ENCODE data around the gene TECR. TPM values are rescaled to one million over a fixed set of nuclear protein-coding genes. Genes with fewer than 3 reads are reported as not detected.

TECR gene
- total and polyA plus RNA-seq, 2 donors (not counting 3 experiments of a cell fraction or from before 2014, with no cell fraction given) = 109 to 193 TPM

- no peak for FAIRE-seq
These were observed 16.9 kb upstream of the TECR start for GRCh38 chr19:14512406-14512961.

More at GRCh38 chr19:14512406-14512961, 16.9 kb upstream of the TECR start:
- BruUV-seq (replicated peaks) = no TSS peak
- Histone ChIP-seq H3K9me3 (replicated peaks; ENCODE audit: control insufficient read depth, insufficient read depth, low read length) (no peaks in the 10 kb centered on the region), H3K9ac (replicated peaks; ENCODE audit: extremely low read depth, insufficient read depth, low read length) (no peak overlapping the region), H3K4me2 (ENCODE audit: insufficient read depth, low read length) (no peak overlapping the region), H2AFZ (ENCODE audit: low read depth, low read length) (no peak overlapping the region), H3K27ac (ENCODE audit: insufficient read depth, low read depth, low read length) (no peak overlapping the region), H3K79me2 (ENCODE audit: control insufficient read depth, insufficient read depth, low read length) (peaks cover 28% of the 10 kb centered on the region), H3K9me1 (replicated peaks; ENCODE audit: control insufficient read depth, extremely low read depth, insufficient read depth, low read length) (no peaks in the 10 kb centered on the region), H4K20me1 (replicated peaks; ENCODE audit: control insufficient read depth, extremely low read depth, insufficient read depth, low read length) (no peaks in the 10 kb centered on the region), H3K36me3 (ENCODE audit: control insufficient read depth in 2 of 2, extremely low read depth in 1 of 2, insufficient read depth in 2 of 2, low read length in 2 of 2) (peaks cover 12 to 13% of the 10 kb centered on the region in 2 experiments), H3K4me3 (replicated peaks in 1 of 3; ENCODE audit: insufficient read depth in 1 of 3, low read depth in 1 of 3, low read length in 3 of 3) (no peak overlapping the region), H3K27me3 (ENCODE audit: control insufficient read depth in 2 of 2, insufficient read depth in 2 of 2, low read length in 2 of 2) (no peaks in the 10 kb centered on the region), H3K4me1 (ENCODE audit: control insufficient read depth, extremely low read depth, insufficient read depth, low read length) (peaks cover 22% of the 10 kb centered on the region)
- ChIA-PET CTCF (no interaction called here), POLR2A (no interaction called here)
- intact Hi-C loops (cut with micrococcal nuclease) (no loop called here), dilution Hi-C loops (cut with MboI; ENCODE audit: extremely low pct_ligation_motif_present, low sequenced_read_pairs) (no loop called here)
- no peak for DNase-seq (ENCODE audit: low read depth, low spot score)
- no peak for TF ChIP-seq JUN (IDR thresholded peaks at IDR 0.05; ENCODE audit: borderline replicate concordance, insufficient read depth, insufficient read length, low read depth)
- TF ChIP-seq MAX (IDR thresholded peaks at IDR 0.05; ENCODE audit: insufficient read depth, insufficient read length) = no peak
- TF ChIP-seq FOS (IDR thresholded peaks at IDR 0.05; ENCODE audit: borderline replicate concordance, insufficient read depth, low read length) = no peak
- TF ChIP-seq GATA2 (IDR thresholded peaks at IDR 0.05; ENCODE audit: insufficient read depth, insufficient read length, low read depth, low read length) = no peak
- TF ChIP-seq EZH2 (IDR thresholded peaks at IDR 0.05; ENCODE audit: borderline replicate concordance, low read depth, low read length, severe bottlenecking) = no peak
- no peak for TF ChIP-seq POLR2AphosphoS5 (IDR thresholded peaks at IDR 0.05; ENCODE audit: insufficient read depth, low read depth, low read length)
- TF ChIP-seq POLR2A (IDR thresholded peaks at IDR 0.05; ENCODE audit: low read depth, low read length) = no peak
- TF ChIP-seq, protein P1, sequence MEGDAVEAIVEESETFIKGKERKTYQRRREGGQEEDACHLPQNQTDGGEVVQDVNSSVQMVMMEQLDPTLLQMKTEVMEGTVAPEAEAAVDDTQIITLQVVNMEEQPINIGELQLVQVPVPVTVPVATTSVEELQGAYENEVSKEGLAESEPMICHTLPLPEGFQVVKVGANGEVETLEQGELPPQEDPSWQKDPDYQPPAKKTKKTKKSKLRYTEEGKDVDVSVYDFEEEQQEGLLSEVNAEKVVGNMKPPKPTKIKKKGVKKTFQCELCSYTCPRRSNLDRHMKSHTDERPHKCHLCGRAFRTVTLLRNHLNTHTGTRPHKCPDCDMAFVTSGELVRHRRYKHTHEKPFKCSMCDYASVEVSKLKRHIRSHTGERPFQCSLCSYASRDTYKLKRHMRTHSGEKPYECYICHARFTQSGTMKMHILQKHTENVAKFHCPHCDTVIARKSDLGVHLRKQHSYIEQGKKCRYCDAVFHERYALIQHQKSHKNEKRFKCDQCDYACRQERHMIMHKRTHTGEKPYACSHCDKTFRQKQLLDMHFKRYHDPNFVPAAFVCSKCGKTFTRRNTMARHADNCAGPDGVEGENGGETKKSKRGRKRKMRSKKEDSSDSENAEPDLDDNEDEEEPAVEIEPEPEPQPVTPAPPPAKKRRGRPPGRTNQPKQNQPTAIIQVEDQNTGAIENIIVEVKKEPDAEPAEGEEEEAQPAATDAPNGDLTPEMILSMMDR (IDR thresholded peaks at IDR 0.05; ENCODE audit: extremely low read depth in 1 of 2, insufficient read depth in 1 of 2, low read depth in 1 of 2, low read length in 2 of 2) = no peak
- no peak for TF ChIP-seq MYC (IDR thresholded peaks at IDR 0.05; ENCODE audit: low read depth, low read length)
